ENCODE measurements around the gene TACC2. TPM values are rescaled to one million over a fixed set of nuclear protein-coding genes. Genes with fewer than 3 reads are reported as not detected.

TACC2 gene
- total and polyA plus RNA-seq, 2 experiments from 2014 or later: 30.8 to 35.9 TPM

DNA sequence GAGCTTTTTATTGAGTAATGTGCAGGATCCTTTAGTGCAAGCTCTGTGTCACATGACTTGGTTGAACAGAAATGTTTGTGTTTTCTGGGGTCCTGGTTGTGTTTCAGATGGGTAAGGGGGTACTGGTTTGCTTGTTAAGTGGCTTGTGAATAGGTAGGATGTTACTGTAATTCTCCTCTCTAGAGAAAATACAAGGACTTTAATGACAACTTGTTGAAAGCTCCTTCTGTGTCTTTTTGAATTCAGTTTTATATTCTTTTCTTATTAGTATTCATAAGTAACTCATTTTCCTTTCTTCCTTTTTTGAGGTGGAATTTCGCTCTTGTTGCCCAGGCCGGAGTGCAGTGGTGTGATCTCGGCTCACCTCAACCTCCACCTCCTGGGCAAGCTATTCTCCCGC, 196.7 kb downstream of the TACC2 start:
- Histone ChIP-seq H3K9me2 (ENCODE audit: insufficient read depth) (no peaks in the 10 kb centered on the region), H3K4me2 (no peak overlapping the region), H3K36me3 (ENCODE audit: insufficient read depth) (no peaks in the 10 kb centered on the region), H2AFZ (no peak overlapping the region), H3K27me3 (ENCODE audit: insufficient read depth) (no peaks in the 10 kb centered on the region), H3K4me3 (no peak overlapping the region), H3F3A (replicated peaks; ENCODE audit: low read depth) (no peaks in the 10 kb centered on the region; the same call in 1 of the 2 replicates), H3K4me1 (ENCODE audit: insufficient read depth) (peaks cover 63% of the 10 kb centered on the region), H4K20me1 (replicated peaks; ENCODE audit: insufficient read depth) (peaks cover 12% of the 10 kb centered on the region), H3K79me2 (replicated peaks; ENCODE audit: insufficient read depth) (peaks cover 97% of the 10 kb centered on the region), H3K27ac (ENCODE audit: low read depth) (no peak overlapping the region)
- Mint-ChIP-seq H3K27ac (no peak overlapping the region), H3K4me3 (no peak overlapping the region), H3K9me3 (no peaks in the 10 kb centered on the region), H3K27me3 (ENCODE audit: insufficient read depth, low read depth, poor library complexity) (peaks cover 9% of the 10 kb centered on the region), H3K36me3 (ENCODE audit: low read depth) (peaks cover 5% of the 10 kb centered on the region; the same call in 1 of the 3 replicates), H3K4me1 (peaks cover 79% of the 10 kb centered on the region)
- no peak for ATAC-seq
- TF ChIP-seq NANOG (IDR thresholded peaks at IDR 0.05; ENCODE audit: borderline replicate concordance): no peak
- TF ChIP-seq, protein P1, sequence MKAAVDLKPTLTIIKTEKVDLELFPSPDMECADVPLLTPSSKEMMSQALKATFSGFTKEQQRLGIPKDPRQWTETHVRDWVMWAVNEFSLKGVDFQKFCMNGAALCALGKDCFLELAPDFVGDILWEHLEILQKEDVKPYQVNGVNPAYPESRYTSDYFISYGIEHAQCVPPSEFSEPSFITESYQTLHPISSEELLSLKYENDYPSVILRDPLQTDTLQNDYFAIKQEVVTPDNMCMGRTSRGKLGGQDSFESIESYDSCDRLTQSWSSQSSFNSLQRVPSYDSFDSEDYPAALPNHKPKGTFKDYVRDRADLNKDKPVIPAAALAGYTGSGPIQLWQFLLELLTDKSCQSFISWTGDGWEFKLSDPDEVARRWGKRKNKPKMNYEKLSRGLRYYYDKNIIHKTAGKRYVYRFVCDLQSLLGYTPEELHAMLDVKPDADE (IDR thresholded peaks at IDR 0.05): no peak
- TF ChIP-seq STAT1 (IDR thresholded peaks at IDR 0.05; ENCODE audit: unreplicated experiment): no peak
- TF ChIP-seq, protein P2, sequence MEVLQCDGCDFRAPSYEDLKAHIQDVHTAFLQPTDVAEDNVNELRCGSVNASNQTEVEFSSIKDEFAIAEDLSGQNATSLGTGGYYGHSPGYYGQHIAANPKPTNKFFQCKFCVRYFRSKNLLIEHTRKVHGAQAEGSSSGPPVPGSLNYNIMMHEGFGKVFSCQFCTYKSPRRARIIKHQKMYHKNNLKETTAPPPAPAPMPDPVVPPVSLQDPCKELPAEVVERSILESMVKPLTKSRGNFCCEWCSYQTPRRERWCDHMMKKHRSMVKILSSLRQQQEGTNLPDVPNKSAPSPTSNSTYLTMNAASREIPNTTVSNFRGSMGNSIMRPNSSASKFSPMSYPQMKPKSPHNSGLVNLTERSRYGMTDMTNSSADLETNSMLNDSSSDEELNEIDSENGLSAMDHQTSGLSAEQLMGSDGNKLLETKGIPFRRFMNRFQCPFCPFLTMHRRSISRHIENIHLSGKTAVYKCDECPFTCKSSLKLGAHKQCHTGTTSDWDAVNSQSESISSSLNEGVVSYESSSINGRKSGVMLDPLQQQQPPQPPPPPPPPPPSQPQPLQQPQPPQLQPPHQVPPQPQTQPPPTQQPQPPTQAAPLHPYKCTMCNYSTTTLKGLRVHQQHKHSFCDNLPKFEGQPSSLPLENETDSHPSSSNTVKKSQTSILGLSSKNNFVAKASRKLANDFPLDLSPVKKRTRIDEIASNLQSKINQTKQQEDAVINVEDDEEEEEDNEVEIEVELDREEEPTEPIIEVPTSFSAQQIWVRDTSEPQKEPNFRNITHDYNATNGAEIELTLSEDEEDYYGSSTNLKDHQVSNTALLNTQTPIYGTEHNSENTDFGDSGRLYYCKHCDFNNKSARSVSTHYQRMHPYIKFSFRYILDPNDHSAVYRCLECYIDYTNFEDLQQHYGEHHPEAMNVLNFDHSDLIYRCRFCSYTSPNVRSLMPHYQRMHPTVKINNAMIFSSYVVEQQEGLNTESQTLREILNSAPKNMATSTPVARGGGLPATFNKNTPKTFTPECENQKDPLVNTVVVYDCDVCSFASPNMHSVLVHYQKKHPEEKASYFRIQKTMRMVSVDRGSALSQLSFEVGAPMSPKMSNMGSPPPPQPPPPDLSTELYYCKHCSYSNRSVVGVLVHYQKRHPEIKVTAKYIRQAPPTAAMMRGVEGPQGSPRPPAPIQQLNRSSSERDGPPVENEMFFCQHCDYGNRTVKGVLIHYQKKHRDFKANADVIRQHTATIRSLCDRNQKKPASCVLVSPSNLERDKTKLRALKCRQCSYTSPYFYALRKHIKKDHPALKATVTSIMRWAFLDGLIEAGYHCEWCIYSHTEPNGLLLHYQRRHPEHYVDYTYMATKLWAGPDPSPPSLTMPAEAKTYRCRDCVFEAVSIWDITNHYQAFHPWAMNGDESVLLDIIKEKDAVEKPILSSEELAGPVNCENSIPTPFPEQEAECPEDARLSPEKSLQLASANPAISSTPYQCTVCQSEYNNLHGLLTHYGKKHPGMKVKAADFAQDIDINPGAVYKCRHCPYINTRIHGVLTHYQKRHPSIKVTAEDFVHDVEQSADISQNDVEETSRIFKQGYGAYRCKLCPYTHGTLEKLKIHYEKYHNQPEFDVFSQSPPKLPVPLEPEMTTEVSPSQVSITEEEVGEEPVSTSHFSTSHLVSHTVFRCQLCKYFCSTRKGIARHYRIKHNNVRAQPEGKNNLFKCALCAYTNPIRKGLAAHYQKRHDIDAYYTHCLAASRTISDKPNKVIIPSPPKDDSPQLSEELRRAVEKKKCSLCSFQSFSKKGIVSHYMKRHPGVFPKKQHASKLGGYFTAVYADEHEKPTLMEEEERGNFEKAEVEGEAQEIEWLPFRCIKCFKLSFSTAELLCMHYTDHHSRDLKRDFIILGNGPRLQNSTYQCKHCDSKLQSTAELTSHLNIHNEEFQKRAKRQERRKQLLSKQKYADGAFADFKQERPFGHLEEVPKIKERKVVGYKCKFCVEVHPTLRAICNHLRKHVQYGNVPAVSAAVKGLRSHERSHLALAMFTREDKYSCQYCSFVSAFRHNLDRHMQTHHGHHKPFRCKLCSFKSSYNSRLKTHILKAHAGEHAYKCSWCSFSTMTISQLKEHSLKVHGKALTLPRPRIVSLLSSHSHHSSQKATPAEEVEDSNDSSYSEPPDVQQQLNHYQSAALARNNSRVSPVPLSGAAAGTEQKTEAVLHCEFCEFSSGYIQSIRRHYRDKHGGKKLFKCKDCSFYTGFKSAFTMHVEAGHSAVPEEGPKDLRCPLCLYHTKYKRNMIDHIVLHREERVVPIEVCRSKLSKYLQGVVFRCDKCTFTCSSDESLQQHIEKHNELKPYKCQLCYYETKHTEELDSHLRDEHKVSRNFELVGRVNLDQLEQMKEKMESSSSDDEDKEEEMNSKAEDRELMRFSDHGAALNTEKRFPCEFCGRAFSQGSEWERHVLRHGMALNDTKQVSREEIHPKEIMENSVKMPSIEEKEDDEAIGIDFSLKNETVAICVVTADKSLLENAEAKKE (CRISPR knock-in tag; IDR thresholded peaks at IDR 0.05): no peak
- no peak for TF ChIP-seq JUNB (IDR thresholded peaks at IDR 0.05; ENCODE audit: unreplicated experiment)
- TF ChIP-seq EZH2phosphoT487 (IDR thresholded peaks at IDR 0.05; ENCODE audit: unreplicated experiment): no peak
- no peak for TF ChIP-seq ZNF114 (CRISPR knock-in tag; IDR thresholded peaks at IDR 0.05)
- no peak for DNase-seq (ENCODE audit: low spot score)
